HG03135 (cell line): Measurements from ENCODE around the gene IL18R1.

ENCODE experiments used
- ATAC-seq: cut with Tn5 transposase; IDR thresholded peaks from one replicate; pipeline ENCODE4 v1.9.1; 2021; ENCODE audit warnings: mild to moderate bottlenecking, moderate library complexity; ENCODE audit not compliant: unreplicated experiment

The IL18R1 gene

GRCh38 chr2:102344397-102344796, 11.2 kb upstream of the IL18R1 start:
- no peak for ATAC-seq

GRCh38 chr2:102345329-102345920, 10.2 kb upstream of the IL18R1 start:
- no peak for ATAC-seq

GRCh38 chr2:102346381-102347130, 9.0 kb upstream of the IL18R1 start:
- no peak for ATAC-seq

- no peak for ATAC-seq
These were observed 5.3 kb upstream of the IL18R1 start for GRCh38 chr2:102350137-102350793.

- ATAC-seq: peak; percentile 12
These were observed 751 bp downstream of the IL18R1 start for GRCh38 chr2:102356381-102356712.

GRCh38 chr2:102356741-102357140, 1.1 kb downstream of the IL18R1 start:
- ATAC-seq: no peak

- ATAC-seq: no peak
These were observed 2.3 kb downstream of the IL18R1 start for GRCh38 chr2:102357937-102358336.

GRCh38 chr2:102358496-102358895, 2.9 kb downstream of the IL18R1 start:
- no peak for ATAC-seq

- no peak for ATAC-seq
These were observed 3.9 kb downstream of the IL18R1 start for GRCh38 chr2:102359527-102359926.

- ATAC-seq: no peak
These were observed 6.1 kb downstream of the IL18R1 start for GRCh38 chr2:102361632-102362241.

GRCh38 chr2:102365763-102366162, 10.2 kb downstream of the IL18R1 start:
- no peak for ATAC-seq

- peak; percentile 77 for ATAC-seq
These were observed 11.0 kb downstream of the IL18R1 start for GRCh38 chr2:102366406-102367112.

GRCh38 chr2:102367331-102367971, 11.9 kb downstream of the IL18R1 start:
- ATAC-seq: no peak

GRCh38 chr2:102368461-102369109, 13.0 kb downstream of the IL18R1 start:
- no peak for ATAC-seq

GRCh38 chr2:102369866-102370265, 14.3 kb downstream of the IL18R1 start:
- ATAC-seq: no peak

GRCh38 chr2:102376052-102376591, 20.5 kb downstream of the IL18R1 start:
- no peak for ATAC-seq

GRCh38 chr2:102383722-102384121, 28.1 kb downstream of the IL18R1 start:
- no peak for ATAC-seq

- no peak for ATAC-seq
These were observed 29.9 kb downstream of the IL18R1 start for GRCh38 chr2:102385522-102385921.

- no peak for ATAC-seq
These were observed 30.4 kb downstream of the IL18R1 start for GRCh38 chr2:102386004-102386403.
